Neuronal stem cell (in vitro differentiated cells): ENCODE measurements around the gene SMAD6.

Experiments used
- DNase-seq: peaks from one replicate; pipeline ENCODE4 v3.0.0-alpha.2; 2013; ENCODE audit warnings: low spot score
- H2AFZ ChIP-seq: one replicate; pipeline ENCODE4 v1.6.1; 2013; ENCODE audit warnings: mild to moderate bottlenecking, low read length, inconsistent platforms
- H2AK5ac ChIP-seq: 2 replicates; pipeline ENCODE4 v1.6.1; 2013; ENCODE audit warnings: low read depth, mild to moderate bottlenecking, inconsistent platforms, low read length, moderate library complexity, mixed read lengths
- H2BK120ac ChIP-seq: 2 replicates; pipeline ENCODE4 v1.6.1; 2013; ENCODE audit warnings: low read depth, mild to moderate bottlenecking, inconsistent platforms, low read length, moderate library complexity, mixed read lengths
- H2BK12ac ChIP-seq: one replicate; pipeline ENCODE4 v1.6.1; 2013; ENCODE audit warnings: low read length, inconsistent platforms
- H2BK15ac ChIP-seq: 2 replicates; pipeline ENCODE4 v1.6.1; 2013; ENCODE audit warnings: mild to moderate bottlenecking, low read length, inconsistent platforms, mixed read lengths
- H2BK5ac ChIP-seq: one replicate; pipeline ENCODE4 v1.6.1; 2013; ENCODE audit warnings: inconsistent platforms, mild to moderate bottlenecking, low read length, moderate library complexity
- H3K14ac ChIP-seq: one replicate; pipeline ENCODE4 v1.6.1; 2013; ENCODE audit warnings: low read length, inconsistent platforms
- H3K18ac ChIP-seq: 2 replicates; pipeline ENCODE4 v1.6.1; 2013; ENCODE audit warnings: low read length, inconsistent platforms
- H3K23ac ChIP-seq: 2 replicates; pipeline ENCODE4 v1.6.1; 2013; ENCODE audit warnings: low read depth, mild to moderate bottlenecking, mixed read lengths, low read length, inconsistent platforms; ENCODE audit not compliant: poor library complexity
- H3K27ac ChIP-seq: replicated peaks from 3 replicates; pipeline ENCODE4 v1.5.1; 2013; ENCODE audit warnings: low read length, inconsistent platforms
- H3K27me3 ChIP-seq, 3 experiments: 2 replicates each; pipeline ENCODE4 v1.6.1; 2013; ENCODE audit warnings: low read length in 3 of 3, mild to moderate bottlenecking in 2 of 3, inconsistent platforms in 1 of 3, low read depth in 1 of 3, mixed read lengths in 1 of 3, moderate library complexity in 1 of 3; ENCODE audit not compliant: control insufficient read depth in 3 of 3, insufficient read depth in 3 of 3
- H3K36me3 ChIP-seq, 2 donors: replicated peaks in 1 of 2; 2 replicates each; pipeline ENCODE4 v1.6.1; 2013; ENCODE audit warnings: low read length in 2 of 2; ENCODE audit not compliant: control insufficient read depth in 2 of 2, insufficient read depth in 2 of 2
- H3K4ac ChIP-seq: 2 replicates; pipeline ENCODE4 v1.6.1; 2013; ENCODE audit warnings: inconsistent platforms, mild to moderate bottlenecking, low read length, moderate library complexity
- H3K4me1 ChIP-seq, 2 donors: 1 replicate in 1 of 2; 2 replicates in 1 of 2; pipeline ENCODE4 v1.6.1; 2013; ENCODE audit warnings: low read length in 2 of 2, low read depth in 1 of 2; ENCODE audit not compliant: control insufficient read depth in 2 of 2, insufficient read depth in 1 of 2
- H3K4me2 ChIP-seq: one replicate; pipeline ENCODE4 v1.6.1; 2013; ENCODE audit warnings: mild to moderate bottlenecking, low read length, inconsistent platforms; ENCODE audit not compliant: insufficient read depth, poor library complexity, severe bottlenecking
- H3K4me3 ChIP-seq, 2 donors: 2 replicates each; pipeline ENCODE4 v1.5.1; 2013; ENCODE audit warnings: low read length in 2 of 2, mild to moderate bottlenecking in 2 of 2, inconsistent platforms in 1 of 2, moderate library complexity in 1 of 2
- H3K79me1 ChIP-seq: one replicate; pipeline ENCODE4 v1.6.1; 2013; ENCODE audit warnings: low read depth, mild to moderate bottlenecking, inconsistent platforms, low read length, moderate library complexity
- H3K9ac ChIP-seq: one replicate; pipeline ENCODE4 v1.6.1; 2013; ENCODE audit warnings: mild to moderate bottlenecking, low read depth, low read length, inconsistent platforms; ENCODE audit not compliant: poor library complexity
- H3K9me3 ChIP-seq, 2 donors: replicated peaks in 1 of 2; 2 replicates each; pipeline versions ENCODE3 to v1.6.1; 2013; ENCODE audit warnings: low read length in 2 of 2, mild to moderate bottlenecking in 2 of 2, inconsistent platforms in 1 of 2, low read depth in 1 of 2, mixed read lengths in 1 of 2, moderate library complexity in 1 of 2; ENCODE audit not compliant: control insufficient read depth in 2 of 2, insufficient read depth in 1 of 2
- H4K8ac ChIP-seq: one replicate; pipeline ENCODE4 v1.6.1; 2013; ENCODE audit warnings: low read depth, mild to moderate bottlenecking, inconsistent platforms, low read length, moderate library complexity
- H4K91ac ChIP-seq: one replicate; pipeline ENCODE4 v1.6.1; 2013; ENCODE audit warnings: low read length, low read depth, mild to moderate bottlenecking, inconsistent platforms; ENCODE audit not compliant: poor library complexity
- WGBS, 2 donors: extraction: QIAGEN DNeasy Blood & Tissue Kit; methylation state at CpG; one replicate each; pipeline ENCODE4 v1.1.7; 2013; ENCODE audit warnings: missing lambda C conversion rate in 2 of 2, mixed read lengths in 1 of 2; ENCODE audit not compliant: insufficient read length in 2 of 2, insufficient replicate concordance in 1 of 2; ENCODE audit errors: extremely low coverage in 2 of 2; 5-methylcytosine and 5-hydroxymethylcytosine counted together

Gene SMAD6

DNA sequence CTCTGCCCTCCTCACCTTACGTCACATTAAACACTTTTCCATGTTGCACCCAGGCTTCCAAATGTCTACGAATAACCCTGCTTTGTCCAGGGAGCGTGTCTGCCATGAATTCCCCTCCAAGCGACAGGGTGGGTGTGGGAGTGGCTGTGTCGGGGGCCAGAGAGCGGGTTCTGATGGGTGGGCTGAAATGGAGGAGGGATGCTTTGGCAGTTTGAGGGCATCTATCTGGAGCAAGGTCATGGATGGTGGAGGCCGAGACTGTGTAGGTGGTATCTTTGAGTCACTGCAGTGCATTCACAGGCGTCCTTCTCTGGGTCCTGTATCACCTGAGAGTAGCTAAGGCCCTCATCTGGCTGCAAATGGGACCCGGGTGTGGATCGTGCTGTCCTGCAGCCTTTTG, 36.6 kb downstream of the SMAD6 start:
- Histone ChIP-seq H3K4me2 (no peak overlapping the region), H3K14ac (no peak overlapping the region), H2BK12ac (no peak overlapping the region), H4K91ac (no peak overlapping the region), H3K4me1 (peaks cover 4 to 5% of the 10 kb centered on the region in 2 donors), H3K27ac (no peak overlapping the region), H3K79me1 (no peaks in the 10 kb centered on the region), H3K4ac (no peak overlapping the region), H3K4me3 (no peak overlapping the region), H4K8ac (no peak overlapping the region), H2BK5ac (no peak overlapping the region), H3K18ac (no peak overlapping the region), H2BK120ac (no peak overlapping the region), H3K9ac (no peak overlapping the region), H2BK15ac (no peak overlapping the region), H3K23ac (no peak overlapping the region), H3K9me3 (no peaks in the 10 kb centered on the region), H3K36me3 (no peaks in the 10 kb centered on the region), H3K27me3 (no peaks in the 10 kb centered on the region), H2AK5ac (no peak overlapping the region), H2AFZ (no peak overlapping the region)
- WGBS, 2 donors, result no CpG with 5 or more reads among the region's 10 CpGs
- DNase-seq, result no peak

DNA sequence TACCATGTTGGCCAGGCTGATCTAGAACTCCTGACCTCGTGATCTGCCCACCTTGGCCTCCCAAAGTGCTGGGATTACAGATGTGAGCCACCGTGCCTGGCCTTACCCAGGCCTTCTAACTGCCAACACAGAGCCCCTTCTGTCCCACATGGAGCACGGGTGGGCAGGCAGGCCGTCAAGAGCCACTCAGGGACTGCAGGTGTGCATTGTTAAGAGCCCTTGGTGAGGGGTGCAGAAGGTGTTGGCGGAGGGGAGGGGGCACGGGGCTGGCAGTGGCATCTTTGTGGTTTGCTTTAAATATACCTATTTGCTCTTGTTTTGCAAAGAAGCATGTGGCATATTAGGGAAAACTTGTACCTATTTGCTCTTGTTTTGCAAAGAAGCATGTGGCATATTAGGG, 37.3 kb downstream of the SMAD6 start:
- H3K79me1 ChIP-seq, result no peaks in the 10 kb centered on the region
- H3K23ac ChIP-seq, result no peak overlapping the region
- no peak overlapping the region for H3K4me2 ChIP-seq
- H2BK15ac ChIP-seq, result no peak overlapping the region
- H3K9ac ChIP-seq, result no peak overlapping the region
- H3K4me1 ChIP-seq, result peaks cover under 1 to 3% of the 10 kb centered on the region in 2 donors
- H4K91ac ChIP-seq, result no peak overlapping the region
- H4K8ac ChIP-seq, result no peak overlapping the region
- no peak overlapping the region for H2BK120ac ChIP-seq
- H3K36me3 ChIP-seq, result no peaks in the 10 kb centered on the region
- no peak overlapping the region for H2BK12ac ChIP-seq
- H2BK5ac ChIP-seq, result no peak overlapping the region
- H3K27ac ChIP-seq, result no peak overlapping the region
- H3K4ac ChIP-seq, result no peak overlapping the region
- H3K18ac ChIP-seq, result peak overlapping the region; percentile 52
- H3K9me3 ChIP-seq, result no peaks in the 10 kb centered on the region
- no peak overlapping the region for H3K14ac ChIP-seq
- H2AFZ ChIP-seq, result no peak overlapping the region
- no peak overlapping the region for H3K4me3 ChIP-seq
- no CpG with 5 or more reads among the region's 6 CpGs for WGBS, 2 donors
- H2AK5ac ChIP-seq, result no peak overlapping the region
- H3K27me3 ChIP-seq, result no peaks in the 10 kb centered on the region
- DNase-seq, result no peak

DNA sequence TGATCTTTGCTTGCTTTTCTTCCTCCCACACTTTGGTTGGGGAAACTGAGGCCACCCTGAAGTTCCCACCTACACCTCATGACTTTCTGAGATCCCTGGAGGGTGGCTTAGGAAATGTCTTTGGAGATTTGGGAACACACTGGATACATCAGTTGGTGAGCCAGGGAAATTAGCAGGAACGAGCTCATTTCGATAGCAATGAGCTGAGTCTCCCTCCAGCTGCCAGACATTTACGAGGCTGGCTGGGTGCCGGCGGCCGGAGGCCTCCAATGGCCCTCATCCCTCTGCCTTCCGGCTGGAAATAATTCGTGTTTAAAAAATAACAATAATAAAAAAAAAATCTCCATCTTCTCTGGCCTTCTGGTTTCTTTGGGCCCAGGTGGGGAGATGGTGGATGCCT, 38.8 kb downstream of the SMAD6 start:
- H3K9ac ChIP-seq, result no peak overlapping the region
- H2BK15ac ChIP-seq, result no peak overlapping the region
- H3K14ac ChIP-seq, result no peak overlapping the region
- no peak overlapping the region for H3K27ac ChIP-seq
- no CpG with 5 or more reads among the region's 8 CpGs for WGBS, 2 donors
- no peak overlapping the region for H2BK12ac ChIP-seq
- H4K8ac ChIP-seq, result no peak overlapping the region
- no peak overlapping the region for H3K23ac ChIP-seq
- no peak for DNase-seq
- no peaks in the 10 kb centered on the region for H3K36me3 ChIP-seq
- H2AFZ ChIP-seq, result no peak overlapping the region
- no peaks in the 10 kb centered on the region for H3K9me3 ChIP-seq
- H3K4me3 ChIP-seq, result no peak overlapping the region
- H2AK5ac ChIP-seq, result no peak overlapping the region
- no peak overlapping the region for H2BK5ac ChIP-seq
- H4K91ac ChIP-seq, result no peak overlapping the region
- H3K4ac ChIP-seq, result no peak overlapping the region
- H3K4me1 ChIP-seq, result peaks cover 3% of the 10 kb centered on the region in 2 donors
- no peaks in the 10 kb centered on the region for H3K79me1 ChIP-seq
- no peak overlapping the region for H2BK120ac ChIP-seq
- no peak overlapping the region for H3K18ac ChIP-seq
- H3K4me2 ChIP-seq, result no peak overlapping the region
- H3K27me3 ChIP-seq, result no peaks in the 10 kb centered on the region

DNA sequence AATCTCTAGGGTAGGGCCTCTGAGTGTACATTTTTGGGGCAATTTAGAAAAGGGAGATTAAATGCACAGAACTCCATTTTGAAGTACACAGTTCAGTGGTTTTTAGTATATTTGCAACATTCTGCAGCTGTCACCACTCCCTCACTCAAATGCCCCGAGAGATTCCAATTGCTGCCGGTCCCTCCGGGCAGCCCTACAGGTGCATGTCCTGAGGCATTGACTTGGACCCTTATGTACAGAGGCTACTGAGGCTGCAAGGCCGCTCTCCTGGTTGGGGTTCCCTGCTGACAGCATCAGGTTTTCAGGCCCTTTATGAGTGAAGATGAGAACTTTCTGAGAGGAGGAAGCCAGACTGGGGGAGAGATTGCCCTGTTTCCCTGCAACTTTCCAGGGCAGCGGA, 39.6 kb downstream of the SMAD6 start:
- no peak overlapping the region for H3K4ac ChIP-seq
- H3K9ac ChIP-seq, result no peak overlapping the region
- no peak overlapping the region for H2AFZ ChIP-seq
- peak overlapping the region; percentile 21 for H3K18ac ChIP-seq
- peaks cover 9 to 11% of the 10 kb centered on the region in 2 donors for H3K4me1 ChIP-seq
- no peak overlapping the region for H4K91ac ChIP-seq
- H3K23ac ChIP-seq, result no peak overlapping the region
- H2BK5ac ChIP-seq, result no peak overlapping the region
- H2BK15ac ChIP-seq, result no peak overlapping the region
- H3K14ac ChIP-seq, result no peak overlapping the region
- H2BK12ac ChIP-seq, result no peak overlapping the region
- WGBS, 2 donors, result no CpG with 5 or more reads among the region's 5 CpGs
- H3K27ac ChIP-seq, result no peak overlapping the region
- no peaks in the 10 kb centered on the region for H3K9me3 ChIP-seq
- no peaks in the 10 kb centered on the region for H3K36me3 ChIP-seq
- no peak overlapping the region for H4K8ac ChIP-seq
- DNase-seq, result no peak
- H2BK120ac ChIP-seq, result no peak overlapping the region
- no peak overlapping the region for H3K4me3 ChIP-seq
- H3K27me3 ChIP-seq, result no peaks in the 10 kb centered on the region
- H3K4me2 ChIP-seq, result no peak overlapping the region
- no peaks in the 10 kb centered on the region for H3K79me1 ChIP-seq
- no peak overlapping the region for H2AK5ac ChIP-seq
